IMR-90 (cell line): ENCODE measurements around the gene TRIO. TPM values are rescaled to one million over a fixed set of nuclear protein-coding genes. Genes with fewer than 3 reads are reported as not detected.

Experiments used
- ATAC-seq: fragments of 200-7000 bp; cut with Tn5 transposase; 2 replicates; pipeline ENCODE4 v1.9.1; 2020; ENCODE audit warnings: low read depth, mild to moderate bottlenecking, moderate library complexity
- BruUV-seq: library from RNA; stranded (reverse); fragments of 400-500 nt; replicated peaks from 2 replicates; lab custom pipeline; 2021; lab: Mats Ljungman, UMichigan
- CTCF ChIA-PET: fragments of 300-600 bp; formaldehyde crosslinking; extraction: SDS; loops from one replicate; lab custom pipeline; 2021; ENCODE audit warnings: antibody characterized with exemption; lab: Yijun Ruan, JAX
- POLR2A ChIA-PET: fragments of 300-600 bp; sonication (Branson Sonifier 250); formaldehyde crosslinking; loops from one replicate; lab custom pipeline; 2022; ENCODE audit warnings: antibody characterized with exemption; ENCODE audit not compliant: unreplicated experiment; lab: Charles Lee
- DNase-seq: peaks from one replicate; pipeline ENCODE4 v3.0.0; 2013
- H2AFZ ChIP-seq: replicated peaks from 2 replicates; pipeline ENCODE3; 2013; ENCODE audit warnings: low read length, mild to moderate bottlenecking; ENCODE audit not compliant: poor library complexity
- H2AK5ac ChIP-seq: 2 replicates; pipeline ENCODE4 v1.6.1; 2013; ENCODE audit warnings: low read depth, low read length, inconsistent platforms
- H2AK9ac ChIP-seq: replicated peaks from 2 replicates; pipeline ENCODE3; 2013; ENCODE audit warnings: mild to moderate bottlenecking, low read depth, low read length, moderate library complexity; ENCODE audit not compliant: poor library complexity
- H2BK120ac ChIP-seq: 2 replicates; pipeline ENCODE4 v1.6.1; 2013; ENCODE audit warnings: low read depth, low read length, inconsistent platforms
- H2BK15ac ChIP-seq: 3 replicates; pipeline ENCODE4 v1.6.1; 2013; ENCODE audit warnings: low read depth, low read length, inconsistent platforms
- H2BK20ac ChIP-seq: 2 replicates; pipeline ENCODE4 v1.6.1; 2013; ENCODE audit warnings: low read depth, mild to moderate bottlenecking, inconsistent platforms, low read length, moderate library complexity
- H2BK5ac ChIP-seq: 2 replicates; pipeline ENCODE4 v1.6.1; 2013; ENCODE audit warnings: mild to moderate bottlenecking, low read depth, low read length, inconsistent platforms; ENCODE audit not compliant: poor library complexity, severe bottlenecking
- H3K14ac ChIP-seq: replicated peaks from 2 replicates; pipeline ENCODE4 v1.6.1; 2013; ENCODE audit warnings: low read depth, low read length, inconsistent platforms
- H3K18ac ChIP-seq: 2 replicates; pipeline ENCODE4 v1.6.1; 2013; ENCODE audit warnings: low read depth, low read length, control low read depth
- H3K23ac ChIP-seq: 2 replicates; pipeline ENCODE4 v1.6.1; 2013; ENCODE audit warnings: low read depth, low read length, inconsistent platforms
- H3K27ac ChIP-seq: 2 replicates; pipeline ENCODE4 v1.5.1; 2013; ENCODE audit warnings: mild to moderate bottlenecking, control low read depth, low read length; ENCODE audit not compliant: insufficient read depth
- H3K27me3 ChIP-seq: 2 replicates; pipeline ENCODE4 v1.6.1; 2013; ENCODE audit warnings: low read length; ENCODE audit not compliant: control insufficient read depth, insufficient read depth
- H3K36me3 ChIP-seq: 2 replicates; pipeline ENCODE4 v1.6.1; 2013; ENCODE audit warnings: low read length, mixed read lengths; ENCODE audit not compliant: control insufficient read depth, insufficient read depth
- H3K4ac ChIP-seq: 2 replicates; pipeline ENCODE4 v1.6.1; 2013; ENCODE audit warnings: low read depth, low read length, inconsistent platforms
- H3K4me1 ChIP-seq: 2 replicates; pipeline ENCODE4 v1.6.1; 2013; ENCODE audit warnings: low read length, mixed read lengths; ENCODE audit not compliant: control insufficient read depth, insufficient read depth
- H3K4me2 ChIP-seq: 2 replicates; pipeline ENCODE4 v1.6.1; 2013; ENCODE audit warnings: low read depth, mild to moderate bottlenecking, control low read depth, low read length, moderate library complexity
- H3K4me3 ChIP-seq: 2 replicates; pipeline ENCODE4 v1.5.1; 2013; ENCODE audit warnings: low read depth, mild to moderate bottlenecking, control low read depth, low read length, moderate library complexity; ENCODE audit not compliant: insufficient read depth
- H3K56ac ChIP-seq: 2 replicates; pipeline ENCODE4 v1.6.1; 2013; ENCODE audit warnings: low read length, inconsistent platforms; ENCODE audit not compliant: insufficient read depth; ENCODE audit errors: extremely low read depth
- H3K79me1 ChIP-seq, 2 experiments: 2 replicates each; pipeline ENCODE4 v1.6.1; 2013; ENCODE audit warnings: low read length in 2 of 2, inconsistent platforms in 1 of 2, low read depth in 1 of 2
- H3K9ac ChIP-seq: 2 replicates; pipeline ENCODE4 v1.6.1; 2013; ENCODE audit warnings: low read depth, low read length, control low read depth
- H3K9me1 ChIP-seq: 2 replicates; pipeline ENCODE4 v1.6.1; 2013; ENCODE audit warnings: low read length, inconsistent platforms; ENCODE audit not compliant: insufficient read depth
- H3K9me3 ChIP-seq: 2 replicates; pipeline ENCODE4 v1.6.1; 2013; ENCODE audit warnings: low read length; ENCODE audit not compliant: control insufficient read depth, insufficient read depth
- H4K20me1 ChIP-seq: 2 replicates; pipeline ENCODE4 v1.6.1; 2013; ENCODE audit warnings: low read length, inconsistent platforms; ENCODE audit not compliant: insufficient read depth
- H4K5ac ChIP-seq: 2 replicates; pipeline ENCODE4 v1.6.1; 2013; ENCODE audit warnings: mild to moderate bottlenecking, low read depth, low read length, control low read depth
- H4K8ac ChIP-seq, 2 experiments: 2 replicates each; pipeline ENCODE4 v1.6.1; 2013; ENCODE audit warnings: low read depth in 2 of 2, low read length in 2 of 2, control low read depth in 1 of 2, inconsistent platforms in 1 of 2
- H4K91ac ChIP-seq: 2 replicates; pipeline ENCODE4 v1.6.1; 2013; ENCODE audit warnings: low read depth, low read length, inconsistent platforms; ENCODE audit not compliant: insufficient read depth
- BHLHE40 ChIP-seq: fragments of 150-350 bp; IDR thresholded peaks from 2 replicates; pipeline ENCODE4 v1.6.1; 2016; ENCODE audit warnings: mild to moderate bottlenecking, low read depth, low read length
- CEBPB ChIP-seq: IDR thresholded peaks from 2 replicates; pipeline ENCODE4 v1.6.1; 2012; ENCODE audit warnings: low read depth, low read length, improper control_type of control experiment
- CHD1 ChIP-seq: IDR thresholded peaks from 2 replicates; pipeline ENCODE4 v1.6.1; 2012; ENCODE audit warnings: low read depth, low read length, improper control_type of control experiment
- FOS ChIP-seq: fragments of 150-350 bp; IDR thresholded peaks from 2 replicates; pipeline ENCODE4 v1.6.1; 2016; ENCODE audit warnings: low read depth, low read length
- MAFK ChIP-seq: IDR thresholded peaks from 2 replicates; pipeline ENCODE4 v1.6.1; 2012; ENCODE audit warnings: low read depth, low read length, improper control_type of control experiment
- MAZ ChIP-seq: IDR thresholded peaks from 2 replicates; pipeline ENCODE4 v1.6.1; 2012; ENCODE audit warnings: low read depth, mild to moderate bottlenecking, low read length, improper control_type of control experiment, moderate library complexity, borderline replicate concordance
- NFE2L2 ChIP-seq: fragments of 150-350 bp; IDR thresholded peaks from 2 replicates; pipeline ENCODE4 v1.6.1; 2016; ENCODE audit warnings: low read depth, mild to moderate bottlenecking, low read length
- RAD21 ChIP-seq: IDR thresholded peaks from 2 replicates; pipeline ENCODE4 v1.6.1; 2012; ENCODE audit warnings: low read length, improper control_type of control experiment
- RFX5 ChIP-seq: IDR thresholded peaks from 2 replicates; pipeline ENCODE4 v1.8.0; 2012; ENCODE audit warnings: low read depth, mild to moderate bottlenecking, low read length, moderate library complexity
- WGBS, 2 experiments: methylation state at CpG; one replicate each; pipeline versions ENCODE4 v1.1.5 to v1.1.7; 2013; ENCODE audit warnings: missing lambda C conversion rate in 2 of 2; ENCODE audit not compliant: insufficient read length in 1 of 2; ENCODE audit errors: extremely low coverage in 2 of 2; 5-methylcytosine and 5-hydroxymethylcytosine counted together
- dilution Hi-C: fragments of 300-500 bp; cut with HindIII; formaldehyde crosslinking; loops from one replicate; pipeline ENCODE4 v1.14.3; 2018; ENCODE audit warnings: low sequenced_read_pairs; ENCODE audit not compliant: unreplicated experiment
- in situ Hi-C: fragments of 300-500 bp; cut with MboI; formaldehyde crosslinking; loops from 3 replicates; pipeline ENCODE4 v1.14.3; 2019; ENCODE audit warnings: low sequenced_read_pairs, inconsistent platforms, mixed read lengths
- intact Hi-C: fragments of 100-400 bp; cut with micrococcal nuclease; formaldehyde crosslinking; loops from 2 replicates; pipeline ENCODE4 v1.10.0; 2022
- polyA plus RNA-seq, 3 experiments: library from polyadenylated mRNA; depleted of rRNA; stranded (reverse); fragments of >200 nt; gene quantifications; 2 replicates each; pipeline ENCODE4 v1.2.3, GENCODE V29; 2012; ENCODE audit warnings: low replicate concordance in 1 of 3
- total RNA-seq: library from RNA; depleted of rRNA; stranded (reverse); fragments of >200 nt; gene quantifications from 2 replicates; pipeline ENCODE4 v1.2.3, GENCODE V29; 2012
- TF ChIP-seq, protein P1 (sequence below): conservative IDR thresholded peaks from 2 replicates; pipeline ENCODE4 v1.5.1; 2012; ENCODE audit warnings: mild to moderate bottlenecking, low read depth, low read length, improper control_type of control experiment
- TF ChIP-seq, protein P2 (sequence below): fragments of 150-350 bp; IDR thresholded peaks from 2 replicates; pipeline ENCODE4 v1.6.1; 2016; ENCODE audit warnings: low read depth, mild to moderate bottlenecking, low read length, moderate library complexity, borderline replicate concordance

The TRIO gene
- total and polyA plus RNA-seq, 2 of the 4 experiments (the other 2 are of a cell fraction) = 206 to 522 TPM

DNA sequence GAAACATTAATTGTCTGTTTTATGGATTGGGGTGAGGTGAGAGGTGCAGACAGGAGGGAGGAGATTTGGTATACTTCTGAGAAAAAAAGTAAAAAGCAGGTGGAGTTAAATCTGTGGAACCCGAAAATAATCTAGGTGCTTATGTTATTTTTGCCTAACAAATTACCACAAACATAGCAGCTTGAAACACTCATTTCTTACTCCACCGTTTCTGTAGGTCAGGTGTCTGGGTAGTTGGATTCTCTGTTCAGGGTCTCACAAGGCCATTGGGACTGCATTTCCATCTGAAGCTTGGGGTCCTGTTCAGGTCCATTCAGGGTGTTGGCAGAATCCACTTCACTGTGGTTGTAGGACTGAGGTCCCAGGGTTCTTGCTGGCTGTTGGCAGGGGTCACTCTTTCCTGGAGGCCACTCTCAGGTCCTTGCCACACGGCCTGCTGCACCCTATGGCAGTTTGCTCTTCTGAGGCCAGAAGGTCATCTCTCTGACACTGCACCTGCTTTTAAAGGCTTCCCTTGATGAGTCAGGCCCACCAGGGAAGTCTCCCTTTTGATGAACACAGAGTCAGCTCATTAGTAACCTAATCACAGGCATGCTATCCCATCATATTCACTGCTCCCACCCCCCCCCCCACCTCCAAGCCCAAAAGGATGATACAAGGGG lies 82.2 kb downstream of the TRIO start:
- intact Hi-C loops = no loop called here
- Histone ChIP-seq H2AK5ac (no peak overlapping the region), H3K18ac (no peak overlapping the region), H4K20me1 (peaks cover 97% of the 10 kb centered on the region), H2BK120ac (no peak overlapping the region), H3K9me1 (peaks cover 43% of the 10 kb centered on the region), H3K36me3 (peaks cover 32% of the 10 kb centered on the region), H4K5ac (no peak overlapping the region), H2BK5ac (no peak overlapping the region), H3K79me1 (peaks cover 0 to 74% of the 10 kb centered on the region in 2 experiments; a peak in 2 of 4 replicates), H2BK15ac (no peak overlapping the region), H4K91ac (no peak overlapping the region), H3K27me3 (no peaks in the 10 kb centered on the region), H2AFZ (no peak overlapping the region), H3K27ac (no peak overlapping the region), H3K9ac (no peak overlapping the region), H2AK9ac (no peak overlapping the region), H3K4me1 (peaks cover 42% of the 10 kb centered on the region), H3K4me2 (no peak overlapping the region), H3K23ac (0 out of 2 replicates have a peak overlapping the region, but pooled peaks have one; percentile 32), H3K9me3 (no peaks in the 10 kb centered on the region), H2BK20ac (no peak overlapping the region), H4K8ac (no peak overlapping the region; a peak in 1 of 4 replicates), H3K4ac (no peak overlapping the region), H3K56ac (no peak overlapping the region), H3K14ac (no peak overlapping the region), H3K4me3 (no peak overlapping the region)
- 80% methylated on average over 1 of the region's 3 CpGs; no CpG with 5 or more reads in 1 of the 2 experiments for WGBS, 2 experiments
- in situ Hi-C loops = no loop called here
- ChIA-PET POLR2A (no interaction called here), CTCF (no interaction called here)
- no TSS peak for BruUV-seq
- TF ChIP-seq RAD21 = no peak
- no peak for TF ChIP-seq RFX5
- TF ChIP-seq, protein P1, sequence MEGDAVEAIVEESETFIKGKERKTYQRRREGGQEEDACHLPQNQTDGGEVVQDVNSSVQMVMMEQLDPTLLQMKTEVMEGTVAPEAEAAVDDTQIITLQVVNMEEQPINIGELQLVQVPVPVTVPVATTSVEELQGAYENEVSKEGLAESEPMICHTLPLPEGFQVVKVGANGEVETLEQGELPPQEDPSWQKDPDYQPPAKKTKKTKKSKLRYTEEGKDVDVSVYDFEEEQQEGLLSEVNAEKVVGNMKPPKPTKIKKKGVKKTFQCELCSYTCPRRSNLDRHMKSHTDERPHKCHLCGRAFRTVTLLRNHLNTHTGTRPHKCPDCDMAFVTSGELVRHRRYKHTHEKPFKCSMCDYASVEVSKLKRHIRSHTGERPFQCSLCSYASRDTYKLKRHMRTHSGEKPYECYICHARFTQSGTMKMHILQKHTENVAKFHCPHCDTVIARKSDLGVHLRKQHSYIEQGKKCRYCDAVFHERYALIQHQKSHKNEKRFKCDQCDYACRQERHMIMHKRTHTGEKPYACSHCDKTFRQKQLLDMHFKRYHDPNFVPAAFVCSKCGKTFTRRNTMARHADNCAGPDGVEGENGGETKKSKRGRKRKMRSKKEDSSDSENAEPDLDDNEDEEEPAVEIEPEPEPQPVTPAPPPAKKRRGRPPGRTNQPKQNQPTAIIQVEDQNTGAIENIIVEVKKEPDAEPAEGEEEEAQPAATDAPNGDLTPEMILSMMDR = no peak
- TF ChIP-seq CHD1 = no peak
- TF ChIP-seq FOS = no peak
- no peak for TF ChIP-seq MAZ
- TF ChIP-seq CEBPB = no peak
- TF ChIP-seq, protein P2, sequence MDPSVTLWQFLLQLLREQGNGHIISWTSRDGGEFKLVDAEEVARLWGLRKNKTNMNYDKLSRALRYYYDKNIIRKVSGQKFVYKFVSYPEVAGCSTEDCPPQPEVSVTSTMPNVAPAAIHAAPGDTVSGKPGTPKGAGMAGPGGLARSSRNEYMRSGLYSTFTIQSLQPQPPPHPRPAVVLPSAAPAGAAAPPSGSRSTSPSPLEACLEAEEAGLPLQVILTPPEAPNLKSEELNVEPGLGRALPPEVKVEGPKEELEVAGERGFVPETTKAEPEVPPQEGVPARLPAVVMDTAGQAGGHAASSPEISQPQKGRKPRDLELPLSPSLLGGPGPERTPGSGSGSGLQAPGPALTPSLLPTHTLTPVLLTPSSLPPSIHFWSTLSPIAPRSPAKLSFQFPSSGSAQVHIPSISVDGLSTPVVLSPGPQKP = no peak
- TF ChIP-seq MAFK = no peak
- TF ChIP-seq BHLHE40 = no peak
- TF ChIP-seq NFE2L2 = no peak
- dilution Hi-C loops = no loop called here
- no peak for DNase-seq
- no peak for ATAC-seq
